OCI-LY7 (cell line): Measurements from ENCODE around the gene REXO1. TPM values are rescaled to one million over a fixed set of nuclear protein-coding genes. Genes with fewer than 3 reads are reported as not detected.

Experiments
- BruUV-seq: library from RNA; stranded (reverse); fragments of 400-500 nt; replicated peaks from 2 replicates; lab custom pipeline; 2021; lab: Mats Ljungman, UMichigan
- CTCF ChIA-PET: fragments of 300-600 bp; sonication (Branson Sonifier 250); formaldehyde crosslinking; loops from one replicate; lab custom pipeline; 2022; ENCODE audit warnings: antibody characterized with exemption; ENCODE audit not compliant: unreplicated experiment; lab: Charles Lee
- POLR2A ChIA-PET: fragments of 300-600 bp; sonication (Branson Sonifier 250); formaldehyde crosslinking; loops from one replicate; lab custom pipeline; 2022; ENCODE audit warnings: antibody characterized with exemption; lab: Charles Lee
- DNase-seq: peaks from one replicate; pipeline ENCODE4 v3.0.0-alpha.2; 2015; ENCODE audit warnings: low spot score
- H2AFZ ChIP-seq: fragments of 200-600 bp; sonication (generic), shearing (Covaris generic); 2 replicates; pipeline ENCODE4 v1.6.1; 2014; ENCODE audit warnings: mild to moderate bottlenecking, antibody characterized with exemption, low read length, moderate library complexity
- H3K27ac ChIP-seq: fragments of 200-600 bp; sonication (generic); 2 replicates; pipeline ENCODE4 v1.5.1; 2014; ENCODE audit warnings: mixed run types, low read depth, mild to moderate bottlenecking, moderate library complexity, low read length, inconsistent platforms; ENCODE audit not compliant: poor library complexity, severe bottlenecking
- H3K36me3 ChIP-seq: fragments of 200-600 bp; sonication (generic); 2 replicates; pipeline ENCODE4 v1.6.1; 2014; ENCODE audit warnings: mild to moderate bottlenecking, antibody characterized with exemption, low read length, moderate library complexity, mixed read lengths; ENCODE audit not compliant: insufficient read depth
- H3K4me1 ChIP-seq: fragments of 200-600 bp; sonication (generic); 2 replicates; pipeline ENCODE4 v1.5.1; 2014; ENCODE audit warnings: mild to moderate bottlenecking, low read length; ENCODE audit not compliant: insufficient read depth, poor library complexity, severe bottlenecking
- H3K4me2 ChIP-seq: fragments of 200-600 bp; sonication (generic); 2 replicates; pipeline ENCODE4 v1.6.1; 2014; ENCODE audit warnings: mild to moderate bottlenecking, low read length
- H3K4me3 ChIP-seq: fragments of 200-600 bp; sonication (generic); 2 replicates; pipeline ENCODE4 v1.5.1; 2014; ENCODE audit warnings: mild to moderate bottlenecking, low read depth, low read length; ENCODE audit not compliant: poor library complexity, severe bottlenecking
- H3K79me2 ChIP-seq: fragments of 200-600 bp; sonication (generic); 2 replicates; pipeline ENCODE4 v1.6.1; 2016; ENCODE audit warnings: low read depth, mild to moderate bottlenecking, low read length, moderate library complexity, mixed read lengths; ENCODE audit not compliant: insufficient read depth
- H3K9me2 ChIP-seq: fragments of 200-600 bp; sonication (generic); 2 replicates; pipeline ENCODE4 v1.6.1; 2016; ENCODE audit warnings: mild to moderate bottlenecking, low read length, mixed read lengths; ENCODE audit not compliant: insufficient read depth
- H3K9me3 ChIP-seq: fragments of 200-600 bp; sonication (generic); 2 replicates; pipeline ENCODE4 v1.6.1; 2014; ENCODE audit warnings: mild to moderate bottlenecking, mixed run types, low read length, mixed read lengths
- H4K20me1 ChIP-seq: fragments of 200-600 bp; sonication (generic); 2 replicates; pipeline ENCODE4 v1.6.1; 2014; ENCODE audit warnings: mild to moderate bottlenecking, antibody characterized with exemption, low read length, moderate library complexity, mixed read lengths; ENCODE audit not compliant: insufficient read depth
- EZH2phosphoT487 ChIP-seq: fragments of 200-600 bp; sonication (generic); IDR thresholded peaks from 2 replicates; pipeline ENCODE4 v1.6.1; 2018; ENCODE audit warnings: low read depth, borderline replicate concordance, mild to moderate bottlenecking, mixed run types, antibody characterized with exemption, low read length, moderate library complexity, mixed read lengths
- intact Hi-C: fragments of 100-400 bp; cut with micrococcal nuclease; formaldehyde crosslinking; loops from one replicate; pipeline ENCODE4 v1.10.0; 2022; ENCODE audit not compliant: unreplicated experiment
- total RNA-seq, 2 experiments: library from RNA; depleted of rRNA in 1 of 2; stranded (reverse); fragments of >200 nt in 1 of 2; shearing (Covaris generic) in 1 of 2; gene quantifications; 2 replicates each; pipeline ENCODE4 v1.2.3, GENCODE V29; 2014 to 2022
- TF ChIP-seq, protein P1 (sequence below): fragments of 200-600 bp; sonication (generic); conservative IDR thresholded peaks from 2 replicates; pipeline ENCODE4 v1.5.1; 2014; ENCODE audit warnings: mild to moderate bottlenecking, antibody characterized with exemption, low read length, moderate library complexity, mixed read lengths

The REXO1 gene
- total RNA-seq, 2 experiments from 2014 or later = 24.0 to 52.8 TPM

DNA sequence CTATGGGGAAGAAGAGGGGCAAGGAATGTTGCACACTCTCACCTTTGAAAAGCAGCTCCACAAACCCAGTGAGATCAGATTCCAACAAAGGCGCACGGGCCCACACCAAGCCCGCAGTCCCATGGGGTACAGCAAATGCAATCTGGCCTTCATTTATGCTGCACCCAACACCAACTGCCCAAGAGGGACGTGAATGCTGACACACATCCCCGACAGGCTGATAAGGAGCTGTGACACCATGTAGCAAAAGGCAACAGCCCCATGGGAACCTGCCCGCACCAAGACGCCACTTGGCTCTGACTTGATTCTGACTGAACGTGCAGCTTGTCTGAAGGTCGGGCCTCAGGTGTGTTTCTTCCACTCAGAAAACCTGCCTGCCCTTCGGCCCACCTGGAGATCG, 17.3 kb downstream of the REXO1 start:
- Histone ChIP-seq H3K9me2 (no peaks in the 10 kb centered on the region), H3K4me3 (no peak overlapping the region), H2AFZ (no peak overlapping the region), H3K27ac (no peak overlapping the region), H3K9me3 (no peaks in the 10 kb centered on the region), H3K36me3 (peaks cover 61% of the 10 kb centered on the region), H3K4me1 (no peaks in the 10 kb centered on the region), H3K79me2 (peaks cover 4% of the 10 kb centered on the region), H4K20me1 (no peaks in the 10 kb centered on the region; the same call in 1 of the 2 replicates), H3K4me2 (no peak overlapping the region)
- intact Hi-C loops = no loop called here
- BruUV-seq = no TSS peak
- TF ChIP-seq, protein P1, sequence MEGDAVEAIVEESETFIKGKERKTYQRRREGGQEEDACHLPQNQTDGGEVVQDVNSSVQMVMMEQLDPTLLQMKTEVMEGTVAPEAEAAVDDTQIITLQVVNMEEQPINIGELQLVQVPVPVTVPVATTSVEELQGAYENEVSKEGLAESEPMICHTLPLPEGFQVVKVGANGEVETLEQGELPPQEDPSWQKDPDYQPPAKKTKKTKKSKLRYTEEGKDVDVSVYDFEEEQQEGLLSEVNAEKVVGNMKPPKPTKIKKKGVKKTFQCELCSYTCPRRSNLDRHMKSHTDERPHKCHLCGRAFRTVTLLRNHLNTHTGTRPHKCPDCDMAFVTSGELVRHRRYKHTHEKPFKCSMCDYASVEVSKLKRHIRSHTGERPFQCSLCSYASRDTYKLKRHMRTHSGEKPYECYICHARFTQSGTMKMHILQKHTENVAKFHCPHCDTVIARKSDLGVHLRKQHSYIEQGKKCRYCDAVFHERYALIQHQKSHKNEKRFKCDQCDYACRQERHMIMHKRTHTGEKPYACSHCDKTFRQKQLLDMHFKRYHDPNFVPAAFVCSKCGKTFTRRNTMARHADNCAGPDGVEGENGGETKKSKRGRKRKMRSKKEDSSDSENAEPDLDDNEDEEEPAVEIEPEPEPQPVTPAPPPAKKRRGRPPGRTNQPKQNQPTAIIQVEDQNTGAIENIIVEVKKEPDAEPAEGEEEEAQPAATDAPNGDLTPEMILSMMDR = no peak
- no peak for TF ChIP-seq EZH2phosphoT487
- CTCF ChIA-PET = no interaction called here
- DNase-seq = no peak
- POLR2A ChIA-PET = interaction anchor here (0.6 kb wide), 1 partner anchor 291 kb away, joined by 7 read pairs; no protein-coding TSS in a partner anchor

DNA sequence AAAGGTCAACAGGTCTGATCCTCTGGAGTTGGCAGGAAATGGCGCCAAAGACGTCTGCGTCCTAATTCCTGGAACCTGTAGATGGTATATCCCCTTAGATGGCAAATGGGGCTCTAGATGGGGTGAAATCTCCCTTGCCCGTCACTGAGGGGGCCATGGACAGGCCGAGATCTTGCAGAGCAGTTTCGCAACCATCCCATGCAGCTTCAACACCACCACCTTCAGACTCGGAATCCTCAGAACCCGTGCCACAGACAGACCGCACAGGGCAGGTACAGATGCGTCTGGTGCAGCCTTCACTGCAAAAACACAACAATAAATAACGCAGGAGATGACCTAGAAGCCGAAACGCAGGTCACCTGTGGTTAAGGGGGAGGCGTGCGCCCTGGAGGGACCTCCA, 17.7 kb downstream of the REXO1 start:
- Histone ChIP-seq H4K20me1 (no peaks in the 10 kb centered on the region), H2AFZ (no peak overlapping the region), H3K79me2 (peaks cover under 1% of the 10 kb centered on the region), H3K9me3 (no peaks in the 10 kb centered on the region), H3K4me3 (no peak overlapping the region), H3K4me1 (no peaks in the 10 kb centered on the region), H3K9me2 (no peaks in the 10 kb centered on the region), H3K27ac (no peak overlapping the region), H3K4me2 (no peak overlapping the region), H3K36me3 (peaks cover 65% of the 10 kb centered on the region)
- no TSS peak for BruUV-seq
- ChIA-PET CTCF (no interaction called here), POLR2A (interaction anchor here (0.6 kb wide), 1 partner anchor 291 kb away, joined by 7 read pairs; no protein-coding TSS in a partner anchor)
- TF ChIP-seq EZH2phosphoT487 = no peak
- TF ChIP-seq, protein P1 = no peak
- intact Hi-C loops = no loop called here
- DNase-seq = no peak

DNA sequence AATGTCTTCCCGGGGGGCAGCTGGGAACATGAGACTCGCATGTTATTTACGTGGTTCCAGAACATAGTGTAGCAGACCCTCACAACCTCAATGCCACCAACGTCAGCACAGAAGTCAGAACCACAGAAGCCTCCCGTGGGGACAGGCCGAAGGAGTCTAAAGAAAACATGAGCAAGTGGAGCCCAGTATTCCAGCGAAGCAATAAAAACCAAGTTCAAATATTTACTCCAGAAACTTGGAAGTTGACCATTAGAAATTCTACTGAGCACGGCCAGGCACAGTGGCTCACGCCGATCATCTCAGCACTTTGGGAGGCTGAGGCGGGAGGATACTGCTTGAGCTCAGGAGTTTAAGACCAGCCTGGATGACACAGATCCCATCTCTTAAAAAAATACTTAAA, 18.3 kb downstream of the REXO1 start:
- no peaks in the 10 kb centered on the region for H3K79me2 ChIP-seq
- ChIA-PET POLR2A (no interaction called here), CTCF (no interaction called here)
- no peaks in the 10 kb centered on the region for H3K9me3 ChIP-seq
- H4K20me1 ChIP-seq = no peaks in the 10 kb centered on the region
- TF ChIP-seq EZH2phosphoT487 = no peak
- TF ChIP-seq, protein P1 = no peak
- H3K4me2 ChIP-seq = no peak overlapping the region
- H3K9me2 ChIP-seq = no peaks in the 10 kb centered on the region
- BruUV-seq = no TSS peak
- no peaks in the 10 kb centered on the region for H3K4me1 ChIP-seq
- H2AFZ ChIP-seq = no peak overlapping the region
- no peak overlapping the region for H3K4me3 ChIP-seq
- H3K36me3 ChIP-seq = peaks cover 70% of the 10 kb centered on the region
- no peak for DNase-seq
- intact Hi-C loops = no loop called here
- H3K27ac ChIP-seq = no peak overlapping the region
